Neural cell (in vitro differentiated cells): ENCODE data around the gene IGSF10.

Experiments
- EP300 ChIP-seq: fragments of 450-650 bp; conservative IDR thresholded peaks from 2 replicates; pipeline ENCODE4 v1.6.1; 2014; ENCODE audit warnings: antibody characterized with exemption, mild to moderate bottlenecking, moderate library complexity; ENCODE audit not compliant: poor library complexity, severe bottlenecking
- EZH2 ChIP-seq: fragments of 200-600, 300-800 bp; shearing (Covaris generic), sonication (generic); IDR thresholded peaks from 2 replicates; pipeline ENCODE4 v1.6.1; 2014; ENCODE audit warnings: antibody characterized with exemption, low read length, borderline replicate concordance, mild to moderate bottlenecking; ENCODE audit not compliant: insufficient read depth, poor library complexity, severe bottlenecking
- MXI1 ChIP-seq: fragments of 450-650 bp; conservative IDR thresholded peaks from 2 replicates; pipeline ENCODE4 v1.6.1; 2014; ENCODE audit warnings: antibody characterized with exemption, mild to moderate bottlenecking; ENCODE audit not compliant: poor library complexity, severe bottlenecking
- POLR2AphosphoS5 ChIP-seq: IDR thresholded peaks from 2 replicates; pipeline ENCODE4 v1.6.1; 2012
- TAF1 ChIP-seq: IDR thresholded peaks from 2 replicates; pipeline ENCODE4 v1.6.1; 2012; ENCODE audit warnings: low read depth
- TF ChIP-seq, protein P1 (sequence below): fragments of 450-650 bp; IDR thresholded peaks from 2 replicates; pipeline ENCODE4 v1.5.1; 2014; ENCODE audit warnings: antibody characterized with exemption, mild to moderate bottlenecking, moderate library complexity; ENCODE audit not compliant: poor library complexity, severe bottlenecking

DNA sequence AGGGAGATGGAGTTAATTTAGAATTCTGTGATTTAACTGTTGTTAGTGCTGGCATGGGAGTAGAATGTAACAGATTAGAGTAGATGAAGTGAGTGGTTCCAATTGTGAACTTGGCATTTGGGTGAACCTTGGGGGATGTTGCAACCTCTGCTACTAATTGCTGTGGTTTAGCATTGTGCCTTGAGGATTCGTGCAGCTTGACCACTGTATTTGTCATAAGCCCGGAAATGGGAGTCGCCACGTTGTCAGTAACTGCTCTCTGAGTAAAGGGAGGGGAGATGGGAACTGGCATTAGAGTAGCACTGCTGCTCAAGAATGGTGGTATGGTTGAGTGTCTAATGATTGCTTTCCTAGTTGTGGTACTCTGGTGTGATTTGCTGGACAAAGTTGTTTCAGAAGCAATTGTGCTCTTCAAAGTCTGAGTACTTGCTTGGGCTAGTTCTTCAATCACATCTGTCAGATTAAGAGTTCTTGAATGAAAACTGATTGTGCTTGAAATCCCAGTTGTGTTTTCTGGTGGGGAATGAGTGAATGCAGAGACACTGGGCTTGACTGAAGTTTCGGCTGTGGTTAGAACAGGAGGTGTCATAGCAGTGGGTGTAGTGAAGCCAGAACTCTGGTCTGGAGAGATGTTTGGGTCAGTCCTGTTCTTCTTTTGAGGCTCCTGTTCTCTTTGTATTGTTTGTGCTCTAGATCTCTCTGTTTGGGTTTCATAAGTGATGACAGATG, 15.4 kb downstream of the IGSF10 start:
- TF ChIP-seq, protein P1, sequence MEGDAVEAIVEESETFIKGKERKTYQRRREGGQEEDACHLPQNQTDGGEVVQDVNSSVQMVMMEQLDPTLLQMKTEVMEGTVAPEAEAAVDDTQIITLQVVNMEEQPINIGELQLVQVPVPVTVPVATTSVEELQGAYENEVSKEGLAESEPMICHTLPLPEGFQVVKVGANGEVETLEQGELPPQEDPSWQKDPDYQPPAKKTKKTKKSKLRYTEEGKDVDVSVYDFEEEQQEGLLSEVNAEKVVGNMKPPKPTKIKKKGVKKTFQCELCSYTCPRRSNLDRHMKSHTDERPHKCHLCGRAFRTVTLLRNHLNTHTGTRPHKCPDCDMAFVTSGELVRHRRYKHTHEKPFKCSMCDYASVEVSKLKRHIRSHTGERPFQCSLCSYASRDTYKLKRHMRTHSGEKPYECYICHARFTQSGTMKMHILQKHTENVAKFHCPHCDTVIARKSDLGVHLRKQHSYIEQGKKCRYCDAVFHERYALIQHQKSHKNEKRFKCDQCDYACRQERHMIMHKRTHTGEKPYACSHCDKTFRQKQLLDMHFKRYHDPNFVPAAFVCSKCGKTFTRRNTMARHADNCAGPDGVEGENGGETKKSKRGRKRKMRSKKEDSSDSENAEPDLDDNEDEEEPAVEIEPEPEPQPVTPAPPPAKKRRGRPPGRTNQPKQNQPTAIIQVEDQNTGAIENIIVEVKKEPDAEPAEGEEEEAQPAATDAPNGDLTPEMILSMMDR, result no peak
- TF ChIP-seq TAF1, result no peak
- TF ChIP-seq MXI1, result no peak
- no peak for TF ChIP-seq EZH2
- no peak for TF ChIP-seq EP300
- TF ChIP-seq POLR2AphosphoS5, result no peak
